AML-193 (cell line): ENCODE measurements around the gene MTMR12.

Source experiments
- DNase-seq, 2 experiments: peaks; one replicate each; lab custom pipeline; 2025; lab: John Stamatoyannopoulos, UW

The MTMR12 gene

GRCh38 chr5:32274548-32275395 is 38.0 kb downstream of the MTMR12 start:
- DNase-seq, result no peak

- no peak for DNase-seq
Observed at GRCh38 chr5:32273821-32274220, 38.9 kb downstream of the MTMR12 start.

GRCh38 chr5:32272746-32273145 is 40.0 kb downstream of the MTMR12 start:
- DNase-seq, result no peak

- no peak for DNase-seq
Observed at GRCh38 chr5:32270946-32271345, 41.8 kb downstream of the MTMR12 start.

DNA sequence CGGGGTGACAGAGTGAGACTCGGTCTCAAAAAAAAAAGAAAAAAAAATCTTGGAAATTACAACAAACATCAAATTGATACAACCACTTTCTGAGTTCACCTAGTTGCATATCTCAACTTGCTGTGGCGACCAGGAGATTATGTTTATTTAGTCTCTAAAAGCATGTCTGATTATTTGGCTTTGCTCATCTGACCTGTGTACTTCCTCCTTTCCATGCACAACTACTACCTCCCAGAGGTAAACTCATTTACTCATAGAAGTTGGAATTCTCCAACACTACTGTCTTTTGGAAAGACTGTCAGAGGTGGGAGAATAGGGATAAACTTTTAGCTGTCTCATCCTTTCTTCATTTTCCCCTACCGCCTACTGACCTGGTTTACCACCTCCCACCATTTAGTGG is 42.6 kb downstream of the MTMR12 start:
- DNase-seq, result no peak

DNA sequence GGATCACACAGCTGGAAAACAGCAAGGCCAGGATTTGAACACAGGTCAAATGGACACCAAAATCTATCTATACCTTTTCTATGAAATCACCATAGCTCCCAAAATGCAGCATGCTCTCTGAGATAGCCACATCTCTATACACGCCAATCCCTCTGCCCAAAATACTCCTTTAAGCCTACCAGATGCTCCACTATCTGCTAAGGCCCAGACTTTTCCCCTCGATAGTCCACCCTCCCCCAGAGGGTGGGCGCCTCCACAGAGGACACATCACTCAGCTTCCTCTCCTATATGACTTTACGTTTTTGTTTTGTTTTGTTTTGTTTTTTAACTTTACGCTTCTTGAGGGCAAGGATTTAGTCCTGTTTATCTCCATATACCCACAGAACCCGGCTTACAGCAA is 46.8 kb downstream of the MTMR12 start:
- DNase-seq, result no peak

DNA sequence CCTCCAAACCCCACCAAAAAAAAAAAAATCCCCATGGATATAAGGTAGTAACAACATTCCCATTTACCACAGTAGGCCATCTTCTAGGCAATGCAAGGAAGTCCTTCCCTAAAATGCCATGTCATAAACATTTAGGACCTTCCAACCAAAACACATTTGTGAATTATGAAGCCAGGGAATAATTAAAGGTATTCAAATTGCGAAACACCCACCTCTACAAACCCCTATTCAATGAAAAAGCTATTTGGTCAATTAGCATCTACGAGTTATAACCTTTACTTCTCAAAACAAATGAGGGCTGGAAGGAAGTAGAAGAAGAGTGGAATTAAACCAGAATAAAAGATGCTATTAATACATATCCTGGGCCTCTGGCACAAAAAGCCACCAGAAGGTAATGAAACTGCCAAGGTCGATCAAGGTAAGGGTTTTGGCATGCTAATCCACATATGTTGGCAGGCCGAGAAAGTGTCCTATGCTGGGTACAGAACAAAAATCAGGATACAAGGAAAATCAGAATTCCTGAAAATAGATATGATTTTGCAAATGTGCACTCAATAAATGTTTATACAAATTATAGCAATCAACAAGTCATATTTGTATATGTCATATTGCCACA is 47.7 kb downstream of the MTMR12 start:
- DNase-seq, result no peak

DNA sequence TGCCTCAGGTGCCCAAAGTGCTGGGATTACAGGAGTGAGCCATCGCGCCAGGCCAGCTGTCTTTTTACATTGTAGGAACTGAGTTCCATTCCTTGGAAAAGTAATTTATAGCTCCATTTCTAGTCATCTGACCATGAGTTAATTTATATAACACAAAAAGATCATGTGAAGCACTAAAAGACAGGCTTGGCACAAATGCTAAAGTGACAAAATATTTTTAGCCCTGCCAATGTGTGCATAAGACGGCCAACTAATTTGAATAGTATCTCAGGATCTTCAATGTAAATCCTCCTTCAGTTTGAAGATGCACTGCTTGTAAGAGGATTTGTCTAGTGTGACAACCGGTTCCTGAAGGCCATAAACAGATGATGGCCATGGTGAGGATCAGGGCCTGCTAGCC is 49.1 kb downstream of the MTMR12 start:
- no peak for DNase-seq

DNA sequence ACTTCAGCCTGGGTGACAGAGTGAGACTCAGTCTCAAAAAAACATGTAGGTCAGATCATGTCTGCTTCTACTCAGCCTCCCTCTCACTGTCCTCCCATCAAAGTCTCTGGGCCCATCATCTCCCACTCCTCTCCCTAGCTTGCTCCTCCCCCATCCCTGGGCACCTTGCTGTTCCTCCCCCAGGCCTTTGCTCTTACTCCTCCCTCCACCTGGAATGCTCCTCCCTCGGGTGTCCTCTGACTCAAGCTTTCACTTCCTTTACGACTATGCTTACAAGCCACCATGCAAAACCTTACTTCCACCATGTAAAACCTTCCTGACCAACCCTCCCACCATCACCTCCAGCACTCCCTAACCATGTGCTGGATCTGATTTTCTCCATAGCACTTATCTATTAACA is 51.5 kb downstream of the MTMR12 start:
- no peak for DNase-seq

DNA sequence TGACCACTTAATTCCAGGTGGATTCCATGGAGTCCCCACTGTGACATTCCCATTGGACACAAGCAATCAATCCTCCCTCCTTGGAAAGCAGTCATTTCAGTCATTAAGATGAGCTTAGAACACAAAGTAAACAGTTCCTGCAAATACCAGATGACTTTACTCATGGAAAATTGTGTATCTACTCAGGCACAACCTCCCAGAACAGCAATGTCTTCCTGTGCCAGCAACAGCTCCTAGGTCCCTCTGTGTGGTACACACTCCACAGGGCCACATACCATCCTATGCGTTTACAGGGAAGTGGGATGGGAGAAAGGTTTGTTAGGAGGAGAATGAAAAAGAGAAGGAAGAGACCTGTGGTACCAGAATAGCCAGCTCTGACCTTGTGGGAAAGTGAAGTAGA is 53.7 kb downstream of the MTMR12 start:
- DNase-seq, result no peak

- DNase-seq, result no peak
Observed at GRCh38 chr5:32258424-32258823, 54.3 kb downstream of the MTMR12 start.

DNA sequence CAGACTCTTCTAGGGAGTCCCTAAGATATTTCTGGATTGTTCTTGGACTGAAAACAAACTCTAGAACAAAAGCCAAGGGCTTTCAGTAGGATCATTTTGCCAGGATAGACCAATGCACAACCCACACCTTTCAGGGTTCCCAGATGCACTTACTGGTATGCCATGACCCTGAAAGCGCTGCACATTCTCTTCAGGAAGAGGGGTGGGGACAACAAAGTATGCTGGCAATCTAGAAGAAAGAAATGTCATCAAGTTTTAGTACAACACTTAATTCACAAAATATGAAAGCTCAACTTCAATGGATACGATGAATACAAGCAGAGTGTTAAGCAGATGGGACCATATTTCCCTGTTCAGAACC is 57.2 kb downstream of the MTMR12 start:
- no peak for DNase-seq

DNA sequence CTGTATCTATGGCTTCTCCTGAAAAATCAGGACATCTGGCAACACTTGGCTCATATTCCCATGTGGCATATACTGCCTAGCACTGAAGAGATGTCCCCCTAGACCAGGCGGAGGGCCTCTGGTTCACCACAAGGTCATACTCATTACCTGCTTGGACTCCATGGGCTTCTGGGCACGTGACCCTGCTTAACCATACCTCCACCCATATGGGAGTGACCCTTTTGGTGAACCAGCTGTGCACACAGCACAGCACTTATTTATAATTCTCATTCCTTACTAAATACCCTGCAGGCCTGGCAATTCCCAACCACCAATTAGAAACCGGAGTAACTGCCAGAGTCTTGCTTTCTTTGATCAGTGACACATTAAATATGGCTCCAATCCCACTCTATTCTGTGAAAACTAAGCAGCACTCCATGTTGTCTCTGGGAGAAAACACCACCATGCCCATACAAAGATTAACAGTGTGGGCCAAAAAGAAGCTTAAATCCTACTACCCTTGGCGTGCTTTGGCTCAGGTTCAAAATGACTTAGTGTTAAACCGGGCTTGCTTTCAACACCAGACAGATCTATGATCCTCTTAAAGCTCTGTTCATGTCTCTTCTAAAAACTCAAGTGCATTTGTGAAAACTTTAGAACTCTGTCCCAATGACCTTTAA is 57.7 kb downstream of the MTMR12 start:
- DNase-seq, result no peak

- DNase-seq, result no peak
Observed at GRCh38 chr5:32251871-32252458, 60.8 kb downstream of the MTMR12 start.

DNA sequence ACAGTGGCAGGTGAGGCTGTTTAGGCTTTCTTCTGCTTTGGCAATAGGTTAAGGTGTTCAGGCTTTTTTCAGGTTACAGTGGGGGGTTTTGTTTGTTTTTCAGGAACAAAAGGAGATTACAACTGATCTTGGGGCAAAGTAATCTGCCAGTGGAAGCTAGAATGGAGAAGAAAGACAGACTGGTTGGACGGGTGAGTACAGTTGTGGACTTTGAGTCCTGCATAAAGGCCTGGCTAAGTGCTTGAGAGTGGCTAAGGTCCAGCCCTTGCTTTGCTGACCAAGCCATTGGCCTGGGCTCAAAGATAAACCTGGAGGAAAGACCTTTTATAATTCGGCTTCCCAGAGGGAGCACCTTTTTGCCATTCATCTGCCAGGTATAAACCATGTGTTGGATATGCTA is 63.1 kb downstream of the MTMR12 start:
- DNase-seq, result no peak

DNA sequence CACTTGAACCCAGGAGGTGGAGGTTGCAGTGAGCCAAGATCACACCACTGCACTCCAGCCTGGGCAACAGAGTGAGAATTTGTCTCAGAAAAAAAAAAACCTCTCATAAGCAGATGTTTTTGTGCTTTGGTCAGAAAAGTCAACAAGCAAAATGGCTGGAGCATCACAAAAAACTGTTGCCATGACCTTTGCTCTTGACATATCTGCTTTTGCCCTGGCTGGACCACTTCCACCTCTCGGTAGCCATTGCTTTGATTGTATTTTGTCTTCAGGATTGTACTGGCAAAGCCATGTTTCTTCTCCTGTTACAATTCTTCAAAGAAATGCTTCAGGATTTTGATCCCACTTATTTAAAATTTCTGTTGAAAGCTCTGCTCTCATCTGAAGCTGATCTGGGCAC is 67.0 kb downstream of the MTMR12 start:
- DNase-seq, result no peak

GRCh38 chr5:32244017-32244416 is 68.7 kb downstream of the MTMR12 start:
- no peak for DNase-seq

DNA sequence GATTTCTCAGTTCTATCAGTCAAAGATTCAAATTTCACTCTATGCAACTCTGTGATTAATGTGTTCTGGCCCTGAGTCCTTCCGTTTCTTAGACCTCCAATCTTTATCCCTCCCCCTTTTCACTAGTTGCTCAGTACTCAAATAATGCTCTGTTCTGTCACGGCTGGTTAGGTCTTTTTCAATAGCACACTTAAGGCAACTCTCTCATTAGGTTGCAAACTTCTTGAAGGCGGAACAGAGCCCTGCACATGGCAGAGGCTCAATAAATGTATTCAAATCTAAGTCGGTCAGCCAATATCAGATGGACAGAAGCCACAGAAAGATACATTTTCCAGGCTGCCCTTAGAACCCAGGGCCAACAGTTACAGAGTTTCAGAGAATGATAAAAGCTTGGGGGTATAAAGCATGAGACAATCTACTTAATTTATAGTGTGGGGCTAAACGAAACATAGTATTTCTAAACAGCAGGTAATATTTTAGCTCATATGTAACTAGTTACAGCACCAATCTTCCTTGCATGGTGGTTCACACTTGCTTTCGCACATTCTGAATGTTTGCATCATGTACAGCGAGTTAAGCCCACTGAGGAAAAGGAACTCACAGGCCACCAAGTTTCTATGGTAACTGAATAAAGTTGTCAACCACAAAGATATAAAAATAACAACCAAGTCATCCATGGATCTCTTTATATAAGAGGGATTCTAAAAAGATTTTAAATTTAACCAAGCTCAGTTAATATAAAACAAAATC is 71.5 kb downstream of the MTMR12 start:
- DNase-seq, result no peak

DNA sequence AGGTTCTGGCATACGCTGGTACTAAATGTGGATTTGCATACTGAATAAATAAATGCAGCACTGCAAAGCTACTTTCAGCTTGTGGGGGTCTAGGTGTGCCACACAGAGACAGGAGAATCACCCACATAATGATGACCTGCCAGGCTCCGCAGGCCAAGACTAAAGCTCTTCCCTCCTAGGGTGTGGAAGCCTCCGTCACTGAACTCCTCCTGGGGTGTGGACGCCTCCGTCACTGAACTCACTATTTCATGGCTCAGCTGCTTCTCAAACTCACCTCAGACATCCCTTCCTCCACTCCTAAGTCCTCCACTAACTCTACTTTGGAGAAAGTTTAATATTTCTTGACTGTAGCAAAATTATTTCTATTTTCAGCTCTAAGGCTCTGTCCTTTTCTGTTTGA is 73.4 kb downstream of the MTMR12 start:
- DNase-seq, result no peak

DNA sequence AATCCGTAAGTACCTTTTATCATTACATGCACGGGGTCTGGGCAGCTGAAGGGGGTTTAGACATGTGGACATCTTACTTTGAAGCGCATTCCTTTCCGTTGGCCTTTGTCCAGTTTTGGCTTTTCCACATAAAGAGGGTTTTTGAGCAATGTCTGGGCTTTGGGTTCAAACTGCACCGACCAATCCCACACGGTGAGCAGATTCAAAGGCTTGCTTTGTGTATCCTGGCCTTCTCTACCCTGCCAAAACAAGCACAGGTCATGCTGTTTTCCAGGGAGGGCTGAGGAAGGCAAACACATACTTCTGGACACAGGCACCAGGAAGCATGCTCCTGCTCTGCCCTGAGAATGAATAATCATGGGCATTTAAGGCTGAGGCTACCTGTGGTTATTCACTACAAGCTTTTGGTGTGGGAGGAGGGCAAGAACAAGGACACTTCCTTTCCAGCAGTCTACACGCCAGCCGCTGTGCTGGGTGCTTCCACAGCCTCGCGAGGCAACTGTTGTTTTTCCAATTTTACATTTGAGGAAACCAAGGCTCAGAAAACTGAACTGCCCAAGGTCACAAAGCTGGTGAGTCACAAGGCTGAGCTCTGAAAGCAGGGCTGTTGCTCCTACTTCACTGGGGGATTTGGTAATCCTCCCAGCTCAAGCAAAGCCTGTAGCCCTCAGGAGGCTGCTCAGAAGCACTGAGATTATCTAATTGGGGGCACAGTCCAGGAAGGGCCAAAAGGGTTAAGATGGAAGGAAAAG is 78.9 kb downstream of the MTMR12 start:
- peak; percentile 5 to 19 for DNase-seq

GRCh38 chr5:32233220-32233695 is 79.5 kb downstream of the MTMR12 start:
- DNase-seq, result peak; percentile 7 to 19
